Bronchial epithelial cell (primary cell): ENCODE measurements around the gene SF3B4. TPM values are rescaled to one million over a fixed set of nuclear protein-coding genes. Genes with fewer than 3 reads are reported as not detected.
A peak's percentile ranks its signal among the peaks of the same experiment; 100 is the strongest.

Experiments used
- DNase-seq: peaks from one replicate; pipeline ENCODE4 v3.0.0-alpha.2; 2010; ENCODE audit warnings: low read depth
- FAIRE-seq: peaks from 2 replicates; lab custom pipeline; 2011; peaks lifted over from hg19 to GRCh38; lab: Jason Lieb, UNC
- H3K27me3 ChIP-seq: 2 replicates; pipeline ENCODE4 v1.5.1; 2011; ENCODE audit warnings: low read length; ENCODE audit not compliant: control insufficient read depth, insufficient read depth
- H3K36me3 ChIP-seq: 2 replicates; pipeline ENCODE4 v1.5.1; 2011; ENCODE audit warnings: low read length; ENCODE audit not compliant: control insufficient read depth, insufficient read depth
- H3K4me3 ChIP-seq: 2 replicates; pipeline ENCODE4 v1.5.1; 2011; ENCODE audit warnings: mild to moderate bottlenecking, low read depth, low read length, control low read depth
- total RNA-seq: library from RNA; depleted of rRNA; stranded (reverse); fragments of >200 nt; gene quantifications from 2 replicates; pipeline ENCODE4 v1.2.1, GENCODE V29; 2014
- TF ChIP-seq, protein P1 (sequence below): IDR thresholded peaks from 2 replicates; pipeline ENCODE4 v1.5.1; 2011; ENCODE audit warnings: mild to moderate bottlenecking, moderate library complexity, low read length, control low read depth, inconsistent platforms; ENCODE audit not compliant: insufficient read depth, severe bottlenecking

The SF3B4 gene
- 7.4 and 10.4 TPM in 2 replicates for total RNA-seq

DNA sequence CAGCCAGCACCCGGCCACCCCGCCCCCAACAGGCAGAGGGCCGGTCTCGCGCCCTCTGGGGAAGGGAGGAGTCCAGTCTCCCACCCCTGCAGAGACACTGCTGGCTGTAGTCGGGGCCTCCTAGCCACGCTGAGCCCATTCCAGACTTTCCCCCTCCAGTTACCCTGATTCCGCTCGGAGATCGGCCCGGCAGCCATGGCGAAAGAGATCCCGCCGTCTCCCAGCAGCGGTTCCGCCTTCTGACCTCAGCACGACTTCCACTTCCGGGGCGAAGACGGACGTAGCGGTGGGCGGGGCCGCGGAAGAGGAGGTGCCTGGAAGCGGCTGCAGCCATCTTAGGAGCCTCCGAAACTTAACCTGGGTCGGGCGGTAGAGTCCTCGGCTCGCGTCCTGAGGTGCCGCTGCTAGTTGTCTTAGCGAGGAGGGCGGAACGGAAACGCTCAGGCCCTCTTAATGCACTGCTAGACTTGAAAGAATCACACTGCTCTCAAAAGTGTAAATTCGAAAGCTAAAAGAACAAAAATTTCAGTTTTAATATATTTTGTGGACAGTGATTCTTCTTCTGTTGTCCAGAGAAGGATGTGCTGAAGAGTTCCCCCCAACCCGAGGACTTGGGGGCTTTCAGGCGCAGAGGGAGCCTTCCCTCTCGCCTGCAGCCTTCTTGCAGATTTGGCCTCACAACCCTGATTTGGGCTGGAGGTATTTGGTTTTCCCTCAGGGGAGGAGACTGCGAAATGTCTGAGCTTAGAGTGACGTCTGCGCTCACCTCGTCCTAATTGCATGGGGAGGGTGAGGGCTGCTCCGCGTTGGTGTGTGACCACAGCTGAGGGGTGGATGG, at the start of gene SF3B4:
Gene SF3B4, minus strand, starts transcription at position 241 of the 838 bp plus-strand sequence. Its CDS starts 44 bp downstream, at position 197.
- TF ChIP-seq, protein P1, sequence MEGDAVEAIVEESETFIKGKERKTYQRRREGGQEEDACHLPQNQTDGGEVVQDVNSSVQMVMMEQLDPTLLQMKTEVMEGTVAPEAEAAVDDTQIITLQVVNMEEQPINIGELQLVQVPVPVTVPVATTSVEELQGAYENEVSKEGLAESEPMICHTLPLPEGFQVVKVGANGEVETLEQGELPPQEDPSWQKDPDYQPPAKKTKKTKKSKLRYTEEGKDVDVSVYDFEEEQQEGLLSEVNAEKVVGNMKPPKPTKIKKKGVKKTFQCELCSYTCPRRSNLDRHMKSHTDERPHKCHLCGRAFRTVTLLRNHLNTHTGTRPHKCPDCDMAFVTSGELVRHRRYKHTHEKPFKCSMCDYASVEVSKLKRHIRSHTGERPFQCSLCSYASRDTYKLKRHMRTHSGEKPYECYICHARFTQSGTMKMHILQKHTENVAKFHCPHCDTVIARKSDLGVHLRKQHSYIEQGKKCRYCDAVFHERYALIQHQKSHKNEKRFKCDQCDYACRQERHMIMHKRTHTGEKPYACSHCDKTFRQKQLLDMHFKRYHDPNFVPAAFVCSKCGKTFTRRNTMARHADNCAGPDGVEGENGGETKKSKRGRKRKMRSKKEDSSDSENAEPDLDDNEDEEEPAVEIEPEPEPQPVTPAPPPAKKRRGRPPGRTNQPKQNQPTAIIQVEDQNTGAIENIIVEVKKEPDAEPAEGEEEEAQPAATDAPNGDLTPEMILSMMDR = no peak
- peak; percentile 84 for DNase-seq
- FAIRE-seq = no peak
- Histone ChIP-seq H3K4me3 (peak within 1 kb of the TSS; percentile 53), H3K27me3 (no peaks in the 10 kb centered on the region), H3K36me3 (peaks cover 19% of the 10 kb centered on the region)

DNA sequence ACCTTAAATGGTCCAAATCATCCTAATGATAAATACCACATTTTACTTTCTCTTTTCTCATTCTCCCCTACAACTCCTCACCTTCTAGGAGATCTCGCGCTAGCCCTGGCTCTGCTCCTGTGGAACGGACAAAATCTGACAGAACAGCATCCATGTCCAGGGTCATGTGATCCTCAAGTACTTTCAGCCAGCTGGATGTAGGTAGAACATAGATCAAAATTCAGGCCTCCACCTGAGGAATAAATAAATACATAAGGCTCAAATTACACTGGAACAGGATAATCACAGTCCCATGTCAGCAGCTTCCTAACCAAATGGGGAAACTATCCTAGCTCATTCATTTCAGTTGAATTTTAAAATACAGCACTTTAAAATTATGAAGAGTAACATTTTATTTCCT, 49.7 kb upstream of the SF3B4 start:
- FAIRE-seq = no peak
- TF ChIP-seq, protein P1 = no peak
- no peak overlapping the region for H3K4me3 ChIP-seq

DNA sequence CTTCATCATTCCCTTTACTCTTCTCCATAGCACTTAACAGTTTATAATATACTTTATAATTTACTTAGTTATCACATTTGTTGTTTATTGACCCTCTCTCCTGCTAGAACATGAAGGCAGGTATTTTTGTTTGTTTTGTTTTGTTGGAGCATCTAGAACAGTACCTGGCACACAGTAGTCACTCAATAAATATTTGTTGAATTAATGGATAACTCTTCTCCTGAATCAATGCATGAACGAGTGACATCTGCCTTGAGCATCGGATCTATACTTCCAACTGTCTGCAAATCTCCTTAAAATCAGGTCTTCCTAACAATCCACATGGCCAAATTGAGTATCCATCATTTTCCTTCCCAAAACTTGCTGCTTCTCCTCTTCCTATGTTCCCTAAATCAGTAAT, 44.9 kb upstream of the SF3B4 start:
- H3K36me3 ChIP-seq = peaks cover 15% of the 10 kb centered on the region
- FAIRE-seq = no peak
- TF ChIP-seq, protein P1 = no peak
- no peak overlapping the region for H3K4me3 ChIP-seq
- DNase-seq = no peak
- no peaks in the 10 kb centered on the region for H3K27me3 ChIP-seq

More for the DNA sequence above, 49.7 kb upstream of the SF3B4 start:
- Histone ChIP-seq H3K27me3 (no peaks in the 10 kb centered on the region), H3K36me3 (peaks cover 10% of the 10 kb centered on the region)
- DNase-seq = no peak

DNA sequence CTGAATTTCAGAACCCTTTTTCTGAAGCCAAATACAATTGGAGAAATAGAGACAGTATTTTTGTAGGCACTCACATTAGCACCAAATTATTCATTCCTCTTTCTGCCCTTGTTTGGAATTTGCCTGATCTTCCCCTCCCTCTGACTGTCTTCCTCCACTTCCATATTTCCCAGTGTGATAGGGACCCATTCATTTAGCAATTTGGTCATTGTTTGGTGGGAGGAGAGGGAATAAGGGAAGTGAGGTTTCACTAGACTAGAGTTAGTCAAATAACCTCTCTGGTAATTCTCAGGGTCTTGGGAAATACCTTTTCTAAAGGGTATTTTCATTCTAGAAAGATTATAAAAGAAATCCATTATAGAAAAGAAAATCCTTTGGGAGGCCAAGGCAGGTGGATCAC, 40.0 kb upstream of the SF3B4 start:
- DNase-seq (no peak), FAIRE-seq (no peak)
- TF ChIP-seq, protein P1 = no peak
- peaks cover 17% of the 10 kb centered on the region for H3K36me3 ChIP-seq
- no peaks in the 10 kb centered on the region for H3K27me3 ChIP-seq
- H3K4me3 ChIP-seq = no peak overlapping the region

GRCh38 chr1:149967041-149967440, 39.4 kb upstream of the SF3B4 start:
- peaks cover 17% of the 10 kb centered on the region for H3K36me3 ChIP-seq
- H3K27me3 ChIP-seq = no peaks in the 10 kb centered on the region
- TF ChIP-seq, protein P1 = no peak
- DNase-seq (no peak), FAIRE-seq (no peak)
- H3K4me3 ChIP-seq = no peak overlapping the region
